Hematopoietic multipotent progenitor cell treated with erythropoietin and hydrocortisone succinate and interleukin-3 and kit ligand, for 15 days (in vitro differentiated cells): ENCODE measurements around the gene LCE3B.

ENCODE experiments used
- DNase-seq: peaks from one replicate; pipeline ENCODE4 v3.0.0-alpha.2; 2015; ENCODE audit warnings: low spot score

Gene LCE3B

DNA sequence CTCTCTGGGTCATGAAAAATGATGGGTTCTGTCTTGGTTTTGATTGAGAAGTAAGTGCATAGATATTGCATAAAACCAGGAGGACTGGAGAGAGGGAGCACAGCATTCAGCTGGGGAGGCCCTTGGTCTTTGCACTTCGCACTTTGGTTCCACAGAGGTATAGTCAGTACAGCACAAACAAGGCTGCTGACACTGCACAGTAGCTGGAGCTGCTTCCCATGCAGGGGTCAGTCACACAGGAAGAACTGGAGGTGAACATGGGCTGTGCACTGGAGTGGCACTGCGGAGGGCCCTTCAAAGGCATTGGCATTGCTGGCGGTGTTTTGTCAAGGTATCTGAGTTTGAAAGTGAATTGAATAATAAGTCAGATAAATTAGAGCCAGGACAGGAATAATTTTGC is 45.0 kb downstream of the LCE3B start:
- no peak for DNase-seq

DNA sequence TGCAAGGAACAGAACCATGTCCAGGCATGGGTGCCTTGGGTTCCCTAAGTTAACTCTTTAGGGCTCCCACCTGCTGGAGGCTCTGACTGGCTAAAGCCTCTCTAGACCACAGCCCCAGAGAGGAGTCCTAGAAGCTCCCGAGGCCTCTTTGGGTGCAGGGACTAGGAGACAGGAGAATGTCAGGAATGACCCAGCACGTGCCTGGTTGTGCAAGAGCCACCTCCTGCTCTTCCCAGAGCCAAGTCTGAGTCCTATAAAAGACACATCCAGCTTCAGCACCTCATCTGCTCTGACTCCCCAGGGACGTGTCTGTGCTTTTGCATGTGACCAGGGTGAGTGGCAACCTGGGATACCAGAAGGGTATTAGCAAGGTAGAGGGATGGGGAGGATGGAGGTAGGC is 49.5 kb downstream of the LCE3B start, which contains the start of gene LCE2D:
Gene LCE2D, plus strand, starts transcription at position 283 of the 400 bp plus-strand sequence. CDS start 726 bp downstream, outside the sequence.
- no peak for DNase-seq
